Endothelial cell of umbilical vein (primary cell): ENCODE results near the gene RASD2. TPM values are rescaled to one million over a fixed set of nuclear protein-coding genes. Genes with fewer than 3 reads are reported as not detected.

Experiments used
- BruUV-seq: library from RNA; stranded (reverse); fragments of 400-500 nt; replicated peaks from 2 replicates; lab custom pipeline; 2021; lab: Mats Ljungman, UMichigan
- CTCF ChIA-PET: fragments of 300-600, 350-600 bp; sonication (Branson Sonifier 250); formaldehyde crosslinking; loops from one replicate; lab custom pipeline; 2021; ENCODE audit warnings: antibody characterized with exemption, inconsistent platforms; lab: Charles Lee
- POLR2A ChIA-PET: fragments of 300-600, 350-600 bp; sonication (Branson Sonifier 250); formaldehyde crosslinking; loops from one replicate; lab custom pipeline; 2021; ENCODE audit warnings: antibody characterized with exemption, inconsistent platforms; lab: Charles Lee
- DNase-seq: peaks from one replicate; pipeline ENCODE4 v3.0.0-alpha.2; 2011; ENCODE audit warnings: low read depth, low spot score
- FAIRE-seq: peaks from 2 replicates; lab custom pipeline; 2011; peaks lifted over from hg19 to GRCh38; lab: Jason Lieb, UNC
- H2AFZ ChIP-seq: 2 replicates; pipeline ENCODE4 v1.6.0; 2012; ENCODE audit warnings: low read depth, low read length, control low read depth, inconsistent platforms
- H3K27ac ChIP-seq: 2 replicates; pipeline ENCODE4 v1.5.1; 2011; ENCODE audit warnings: low read depth, mild to moderate bottlenecking, control low read depth, low read length, moderate library complexity; ENCODE audit not compliant: insufficient read depth
- H3K27me3 ChIP-seq, 2 experiments: 2 replicates each; pipeline versions ENCODE4 v1.6.0 to v1.6.1; 2011; ENCODE audit warnings: low read length in 2 of 2, mixed read lengths in 1 of 2; ENCODE audit not compliant: control insufficient read depth in 2 of 2, insufficient read depth in 2 of 2
- H3K36me3 ChIP-seq, 2 experiments: 2 replicates in 1 of 2; 3 replicates in 1 of 2; pipeline ENCODE4 v1.5.1; 2011; ENCODE audit warnings: low read length in 2 of 2, mild to moderate bottlenecking in 1 of 2, moderate library complexity in 1 of 2; ENCODE audit not compliant: control insufficient read depth in 2 of 2, insufficient read depth in 2 of 2; ENCODE audit errors: extremely low read depth in 1 of 2
- H3K4me1 ChIP-seq: 3 replicates; pipeline ENCODE4 v1.5.1; 2011; ENCODE audit warnings: mild to moderate bottlenecking, low read length; ENCODE audit not compliant: control insufficient read depth, insufficient read depth; ENCODE audit errors: extremely low read depth
- H3K4me2 ChIP-seq: 2 replicates; pipeline ENCODE4 v1.6.1; 2011; ENCODE audit warnings: low read length, control low read depth, mixed read lengths; ENCODE audit not compliant: insufficient read depth
- H3K4me3 ChIP-seq, 3 experiments: fragments of 200-600 bp in 1 of 3; sonication (generic), shearing (Covaris generic) in 1 of 3; replicated peaks in 1 of 3; 2 replicates each; pipeline ENCODE4 v1.5.1; 2011 to 2016; ENCODE audit warnings: control low read depth in 3 of 3, low read length in 3 of 3, mild to moderate bottlenecking in 2 of 3, inconsistent platforms in 1 of 3, low read depth in 1 of 3, moderate library complexity in 1 of 3; ENCODE audit not compliant: insufficient read depth in 1 of 3
- H3K79me2 ChIP-seq: 2 replicates; pipeline ENCODE4 v1.6.0; 2012; ENCODE audit warnings: low read length, inconsistent platforms; ENCODE audit not compliant: control insufficient read depth, insufficient read depth
- H3K9ac ChIP-seq: replicated peaks from 2 replicates; pipeline ENCODE3; 2011; ENCODE audit warnings: low read length, control low read depth; ENCODE audit not compliant: insufficient read depth; ENCODE audit errors: extremely low read depth
- H3K9me1 ChIP-seq: replicated peaks from 3 replicates; pipeline ENCODE4 v1.6.0; 2011; ENCODE audit warnings: mild to moderate bottlenecking, low read length; ENCODE audit not compliant: control insufficient read depth, insufficient read depth; ENCODE audit errors: extremely low read depth
- H3K9me3 ChIP-seq: replicated peaks from 2 replicates; pipeline ENCODE4 v1.5.1; 2012; ENCODE audit warnings: low read length, inconsistent platforms; ENCODE audit not compliant: control insufficient read depth, insufficient read depth
- H4K20me1 ChIP-seq: replicated peaks from 2 replicates; pipeline ENCODE3; 2011; ENCODE audit warnings: mild to moderate bottlenecking, low read length; ENCODE audit not compliant: control insufficient read depth, insufficient read depth; ENCODE audit errors: extremely low read depth
- EZH2 ChIP-seq: IDR thresholded peaks from 2 replicates; pipeline ENCODE4 v1.6.1; 2012; ENCODE audit warnings: borderline replicate concordance, low read depth, mild to moderate bottlenecking, moderate library complexity, low read length, inconsistent platforms; ENCODE audit not compliant: severe bottlenecking
- FOS ChIP-seq: IDR thresholded peaks from 2 replicates; pipeline ENCODE4 v1.6.1; 2011; ENCODE audit warnings: mild to moderate bottlenecking, low read length, moderate library complexity, borderline replicate concordance; ENCODE audit not compliant: insufficient read depth
- GATA2 ChIP-seq: IDR thresholded peaks from 2 replicates; pipeline ENCODE4 v1.7.0; 2011; ENCODE audit warnings: low read depth, mild to moderate bottlenecking, moderate library complexity, mixed read lengths, low read length; ENCODE audit not compliant: insufficient read length, insufficient read depth
- JUN ChIP-seq: IDR thresholded peaks from 2 replicates; pipeline ENCODE4 v1.6.1; 2011; ENCODE audit warnings: borderline replicate concordance, low read depth; ENCODE audit not compliant: insufficient read length, insufficient read depth
- MYC ChIP-seq: IDR thresholded peaks from one replicate; pipeline ENCODE4 v1.6.1; 2011; ENCODE audit warnings: mild to moderate bottlenecking, low read depth, low read length
- POLR2A ChIP-seq: IDR thresholded peaks from 2 replicates; pipeline ENCODE4 v1.6.1; 2012; ENCODE audit warnings: low read depth, mild to moderate bottlenecking, control low read depth, low read length
- POLR2AphosphoS5 ChIP-seq: IDR thresholded peaks from 2 replicates; pipeline ENCODE4 v1.6.1; 2012; ENCODE audit warnings: low read depth, mild to moderate bottlenecking, control low read depth, low read length, moderate library complexity; ENCODE audit not compliant: insufficient read depth
- dilution Hi-C: fragments of 300-500 bp; cut with MboI; formaldehyde crosslinking; loops from one replicate; pipeline ENCODE4 v1.15.0; 2019; ENCODE audit warnings: low sequenced_read_pairs; ENCODE audit not compliant: extremely low pct_ligation_motif_present
- intact Hi-C: fragments of 100-400 bp; cut with micrococcal nuclease; formaldehyde crosslinking; loops from one replicate; pipeline ENCODE4 v1.10.0; 2022
- polyA plus RNA-seq, 4 experiments: library from polyadenylated mRNA; depleted of rRNA in 3 of 4; stranded (reverse) in 3 of 4; unstranded in 1 of 4; fragments of >200 nt; gene quantifications; 2 replicates each; pipeline versions ENCODE4 v1.2.1 to v1.2.3, GENCODE V29; 2011 to 2012; ENCODE audit warnings: missing spikeins in 1 of 4
- total RNA-seq: library from RNA; stranded (reverse); gene quantifications from 2 replicates; pipeline ENCODE4 v1.2.3, GENCODE V29; 2021
- TF ChIP-seq, protein P1 (sequence below), 2 donors: IDR thresholded peaks; 1 replicate in 1 of 2; 2 replicates in 1 of 2; pipeline ENCODE4 v1.5.1; 2011; ENCODE audit warnings: low read length in 2 of 2, mild to moderate bottlenecking in 2 of 2, moderate library complexity in 2 of 2, control low read depth in 1 of 2, inconsistent platforms in 1 of 2, low read depth in 1 of 2; ENCODE audit not compliant: insufficient read depth in 1 of 2; ENCODE audit errors: extremely low read depth in 1 of 2
- TF ChIP-seq, protein P2 (sequence below): IDR thresholded peaks from 2 replicates; pipeline ENCODE4 v1.6.1; 2011; ENCODE audit not compliant: insufficient read depth, insufficient read length

The RASD2 gene
- total and polyA plus RNA-seq, 2 donors (not counting 3 experiments of a cell fraction or from before 2014, with no cell fraction given): not detected

DNA sequence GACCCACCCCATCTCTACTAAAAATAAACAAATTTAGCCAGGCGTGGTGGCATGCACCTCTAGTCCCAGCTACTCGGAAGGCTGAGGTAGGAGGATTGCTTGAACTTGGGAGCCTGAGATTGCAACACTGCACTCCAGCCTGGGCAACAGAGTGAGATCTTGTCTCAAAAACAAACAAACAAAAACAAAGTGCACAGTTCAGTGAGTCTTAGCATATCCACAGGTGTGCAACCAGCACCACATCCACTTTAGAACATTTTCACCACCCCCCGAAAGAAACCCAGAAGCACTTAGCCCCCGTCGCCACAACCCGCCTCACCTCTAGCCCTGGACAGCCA lies 49.1 kb downstream of the RASD2 start:
- no peak overlapping the region for H3K9ac ChIP-seq
- ChIA-PET POLR2A (no interaction called here), CTCF (interaction anchor here (1.9 kb wide), 1 partner anchor 159 kb away, joined by 6 read pairs; no protein-coding TSS in a partner anchor)
- H3K9me3 ChIP-seq: no peaks in the 10 kb centered on the region
- no peak overlapping the region for H3K27ac ChIP-seq
- no TSS peak for BruUV-seq
- no peaks in the 10 kb centered on the region for H3K4me1 ChIP-seq
- H2AFZ ChIP-seq: no peak overlapping the region
- H3K36me3 ChIP-seq: no peaks in the 10 kb centered on the region
- TF ChIP-seq, protein P1, sequence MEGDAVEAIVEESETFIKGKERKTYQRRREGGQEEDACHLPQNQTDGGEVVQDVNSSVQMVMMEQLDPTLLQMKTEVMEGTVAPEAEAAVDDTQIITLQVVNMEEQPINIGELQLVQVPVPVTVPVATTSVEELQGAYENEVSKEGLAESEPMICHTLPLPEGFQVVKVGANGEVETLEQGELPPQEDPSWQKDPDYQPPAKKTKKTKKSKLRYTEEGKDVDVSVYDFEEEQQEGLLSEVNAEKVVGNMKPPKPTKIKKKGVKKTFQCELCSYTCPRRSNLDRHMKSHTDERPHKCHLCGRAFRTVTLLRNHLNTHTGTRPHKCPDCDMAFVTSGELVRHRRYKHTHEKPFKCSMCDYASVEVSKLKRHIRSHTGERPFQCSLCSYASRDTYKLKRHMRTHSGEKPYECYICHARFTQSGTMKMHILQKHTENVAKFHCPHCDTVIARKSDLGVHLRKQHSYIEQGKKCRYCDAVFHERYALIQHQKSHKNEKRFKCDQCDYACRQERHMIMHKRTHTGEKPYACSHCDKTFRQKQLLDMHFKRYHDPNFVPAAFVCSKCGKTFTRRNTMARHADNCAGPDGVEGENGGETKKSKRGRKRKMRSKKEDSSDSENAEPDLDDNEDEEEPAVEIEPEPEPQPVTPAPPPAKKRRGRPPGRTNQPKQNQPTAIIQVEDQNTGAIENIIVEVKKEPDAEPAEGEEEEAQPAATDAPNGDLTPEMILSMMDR (IDR thresholded peaks at IDR 0.05; ENCODE audit: extremely low read depth in 1 of 2, insufficient read depth in 1 of 2, low read depth in 1 of 2, low read length in 2 of 2): no peak
- TF ChIP-seq FOS (no peak), EZH2 (no peak), MYC (no peak), GATA2 (no peak), POLR2A (no peak), POLR2AphosphoS5 (no peak), JUN (no peak)
- TF ChIP-seq, protein P2, sequence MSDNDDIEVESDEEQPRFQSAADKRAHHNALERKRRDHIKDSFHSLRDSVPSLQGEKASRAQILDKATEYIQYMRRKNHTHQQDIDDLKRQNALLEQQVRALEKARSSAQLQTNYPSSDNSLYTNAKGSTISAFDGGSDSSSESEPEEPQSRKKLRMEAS: no peak
- H3K79me2 ChIP-seq: no peaks in the 10 kb centered on the region
- FAIRE-seq: no peak
- H3K4me3 ChIP-seq: no peak overlapping the region
- H3K9me1 ChIP-seq: no peaks in the 10 kb centered on the region
- DNase-seq: no peak
- intact Hi-C loops: no loop called here
- no peaks in the 10 kb centered on the region for H4K20me1 ChIP-seq
- H3K4me2 ChIP-seq: no peak overlapping the region
- dilution Hi-C loops: no loop called here
- peaks cover 0 to 2% of the 10 kb centered on the region in 2 experiments for H3K27me3 ChIP-seq
